22Rv1 (cell line): Measurements from ENCODE around the gene AFP.

Source experiments
- H3K27ac ChIP-seq: fragments of 450-650 bp; 2 replicates; pipeline ENCODE4 v1.5.1; 2017
- ZFX ChIP-seq: fragments of 450-650 bp; IDR thresholded peaks from 2 replicates; pipeline ENCODE4 v1.6.1; 2017; ENCODE audit warnings: antibody characterized with exemption, borderline replicate concordance
- TF ChIP-seq, protein P1 (sequence below): fragments of 450-650 bp; IDR thresholded peaks from 2 replicates; pipeline ENCODE4 v1.5.1; 2017; ENCODE audit warnings: mild to moderate bottlenecking

The AFP gene

GRCh38 chr4:73438582-73439215 lies 2.7 kb downstream of the AFP start:
- no peak for TF ChIP-seq ZFX
- TF ChIP-seq, protein P1, sequence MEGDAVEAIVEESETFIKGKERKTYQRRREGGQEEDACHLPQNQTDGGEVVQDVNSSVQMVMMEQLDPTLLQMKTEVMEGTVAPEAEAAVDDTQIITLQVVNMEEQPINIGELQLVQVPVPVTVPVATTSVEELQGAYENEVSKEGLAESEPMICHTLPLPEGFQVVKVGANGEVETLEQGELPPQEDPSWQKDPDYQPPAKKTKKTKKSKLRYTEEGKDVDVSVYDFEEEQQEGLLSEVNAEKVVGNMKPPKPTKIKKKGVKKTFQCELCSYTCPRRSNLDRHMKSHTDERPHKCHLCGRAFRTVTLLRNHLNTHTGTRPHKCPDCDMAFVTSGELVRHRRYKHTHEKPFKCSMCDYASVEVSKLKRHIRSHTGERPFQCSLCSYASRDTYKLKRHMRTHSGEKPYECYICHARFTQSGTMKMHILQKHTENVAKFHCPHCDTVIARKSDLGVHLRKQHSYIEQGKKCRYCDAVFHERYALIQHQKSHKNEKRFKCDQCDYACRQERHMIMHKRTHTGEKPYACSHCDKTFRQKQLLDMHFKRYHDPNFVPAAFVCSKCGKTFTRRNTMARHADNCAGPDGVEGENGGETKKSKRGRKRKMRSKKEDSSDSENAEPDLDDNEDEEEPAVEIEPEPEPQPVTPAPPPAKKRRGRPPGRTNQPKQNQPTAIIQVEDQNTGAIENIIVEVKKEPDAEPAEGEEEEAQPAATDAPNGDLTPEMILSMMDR, result no peak

GRCh38 chr4:73439445-73439844 lies 3.4 kb downstream of the AFP start:
- H3K27ac ChIP-seq, result no peak overlapping the region
- TF ChIP-seq, protein P1, result no peak
- no peak for TF ChIP-seq ZFX

More at GRCh38 chr4:73438582-73439215, 2.7 kb downstream of the AFP start:
- no peak overlapping the region for H3K27ac ChIP-seq

DNA sequence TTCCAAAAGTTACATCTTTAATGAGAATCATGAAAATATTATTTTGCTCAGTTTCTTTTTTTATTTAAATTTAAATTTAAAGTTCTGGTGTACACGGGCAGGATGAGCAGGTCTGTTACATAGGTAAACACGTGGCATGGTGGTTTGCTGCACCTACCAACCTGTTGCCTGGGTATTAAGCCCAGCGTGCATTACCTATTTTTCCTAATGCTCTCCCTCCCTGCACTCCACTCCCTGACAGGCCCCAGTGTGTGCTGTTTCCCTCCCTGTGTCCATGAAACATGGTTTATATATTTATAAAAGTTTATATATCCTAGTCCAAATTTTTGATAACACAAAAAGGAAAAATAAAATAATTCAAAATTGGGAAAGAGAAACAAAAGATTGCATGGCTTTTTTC lies 4.0 kb downstream of the AFP start:
- H3K27ac ChIP-seq, result no peak overlapping the region
- no peak for TF ChIP-seq ZFX
- TF ChIP-seq, protein P1, result no peak

- no peak for TF ChIP-seq ZFX
- TF ChIP-seq, protein P1, result no peak
These were observed 4.6 kb downstream of the AFP start for GRCh38 chr4:73440653-73441052.

GRCh38 chr4:73442275-73442674 lies 6.3 kb downstream of the AFP start:
- no peak overlapping the region for H3K27ac ChIP-seq
- no peak for TF ChIP-seq ZFX
- TF ChIP-seq, protein P1, result no peak

More at GRCh38 chr4:73440653-73441052, 4.6 kb downstream of the AFP start:
- H3K27ac ChIP-seq, result no peak overlapping the region

DNA sequence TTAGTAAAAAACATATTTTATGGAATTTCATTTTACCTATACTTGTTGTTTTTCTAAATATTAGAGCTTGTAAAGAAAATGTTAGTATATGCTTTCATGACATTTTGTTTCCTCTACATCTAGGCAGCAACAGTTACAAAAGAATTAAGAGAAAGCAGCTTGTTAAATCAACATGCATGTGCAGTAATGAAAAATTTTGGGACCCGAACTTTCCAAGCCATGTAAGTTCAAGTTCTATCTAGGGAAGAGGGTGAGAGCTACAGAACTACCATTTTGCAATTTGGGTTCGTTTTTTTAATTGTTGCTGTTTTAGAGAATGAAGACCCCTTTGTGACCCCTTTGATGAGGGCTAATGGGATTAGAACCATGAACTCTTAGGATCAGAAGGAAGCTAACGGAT lies 7.2 kb downstream of the AFP start:
- TF ChIP-seq, protein P1, result no peak
- TF ChIP-seq ZFX, result no peak
- H3K27ac ChIP-seq, result no peak overlapping the region

DNA sequence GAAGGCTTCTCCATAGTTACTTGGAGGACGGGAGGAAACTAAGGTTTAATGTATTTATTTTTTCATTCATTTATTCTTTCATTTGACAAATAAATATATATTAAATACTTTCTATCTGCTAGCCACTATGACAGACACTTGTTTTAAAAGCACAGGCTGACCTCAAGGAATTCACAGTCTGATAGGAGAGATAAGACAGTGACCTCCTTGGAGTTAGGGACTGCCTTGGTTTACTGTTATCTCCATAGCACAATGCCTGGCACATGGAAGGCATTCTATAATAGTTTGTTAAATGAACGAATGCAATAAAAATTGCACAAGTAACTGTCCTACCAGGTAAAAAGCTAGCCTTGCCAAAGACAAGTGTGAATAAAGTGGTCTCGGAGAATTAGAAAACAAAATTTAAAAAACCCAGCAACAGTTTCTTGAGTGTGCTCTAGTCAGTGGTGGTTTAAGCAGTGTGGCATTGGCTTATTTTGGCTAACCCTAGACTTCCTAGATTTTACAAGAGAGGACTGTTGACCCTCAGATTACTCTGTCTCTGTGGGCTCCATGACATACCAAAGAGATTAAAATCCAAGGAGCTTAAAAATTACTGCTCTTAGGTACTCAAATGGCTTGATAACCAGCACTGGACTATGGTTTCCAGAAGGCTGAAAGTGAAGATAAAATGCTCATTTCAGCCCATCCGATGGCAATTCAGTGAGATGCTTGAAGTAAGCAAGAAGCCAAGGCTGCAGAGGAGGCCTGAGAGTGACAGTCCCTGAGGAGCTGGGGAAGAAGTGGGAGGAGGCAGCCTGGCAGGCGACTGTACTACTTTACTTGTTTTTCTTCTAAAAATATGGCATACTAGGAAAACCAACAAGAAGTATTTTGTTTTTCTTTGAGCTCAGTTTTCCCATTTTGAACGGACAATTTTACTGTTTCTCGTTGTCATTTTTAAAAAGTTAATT lies 9.6 kb downstream of the AFP start:
- H3K27ac ChIP-seq, result no peak overlapping the region
- no peak for TF ChIP-seq ZFX
- TF ChIP-seq, protein P1, result no peak
